Epithelial cell of esophagus (primary cell): Measurements from ENCODE around the gene NDC1.

Source experiments
- DNase-seq: peaks from one replicate; pipeline ENCODE4 v3.0.0; 2010; ENCODE audit warnings: low read depth
- H3K4me3 ChIP-seq: 2 replicates; pipeline ENCODE4 v1.5.1; 2011; ENCODE audit warnings: mild to moderate bottlenecking, low read length, control low read depth
- TF ChIP-seq, protein P1 (sequence below): IDR thresholded peaks from 2 replicates; pipeline ENCODE4 v1.5.1; 2011; ENCODE audit warnings: low read depth, mild to moderate bottlenecking, low read length, control low read depth, inconsistent platforms; ENCODE audit not compliant: insufficient read depth; ENCODE audit errors: missing control alignments

The NDC1 gene

GRCh38 chr1:53736290-53736689 lies 101.8 kb downstream of the NDC1 start:
- TF ChIP-seq, protein P1, sequence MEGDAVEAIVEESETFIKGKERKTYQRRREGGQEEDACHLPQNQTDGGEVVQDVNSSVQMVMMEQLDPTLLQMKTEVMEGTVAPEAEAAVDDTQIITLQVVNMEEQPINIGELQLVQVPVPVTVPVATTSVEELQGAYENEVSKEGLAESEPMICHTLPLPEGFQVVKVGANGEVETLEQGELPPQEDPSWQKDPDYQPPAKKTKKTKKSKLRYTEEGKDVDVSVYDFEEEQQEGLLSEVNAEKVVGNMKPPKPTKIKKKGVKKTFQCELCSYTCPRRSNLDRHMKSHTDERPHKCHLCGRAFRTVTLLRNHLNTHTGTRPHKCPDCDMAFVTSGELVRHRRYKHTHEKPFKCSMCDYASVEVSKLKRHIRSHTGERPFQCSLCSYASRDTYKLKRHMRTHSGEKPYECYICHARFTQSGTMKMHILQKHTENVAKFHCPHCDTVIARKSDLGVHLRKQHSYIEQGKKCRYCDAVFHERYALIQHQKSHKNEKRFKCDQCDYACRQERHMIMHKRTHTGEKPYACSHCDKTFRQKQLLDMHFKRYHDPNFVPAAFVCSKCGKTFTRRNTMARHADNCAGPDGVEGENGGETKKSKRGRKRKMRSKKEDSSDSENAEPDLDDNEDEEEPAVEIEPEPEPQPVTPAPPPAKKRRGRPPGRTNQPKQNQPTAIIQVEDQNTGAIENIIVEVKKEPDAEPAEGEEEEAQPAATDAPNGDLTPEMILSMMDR = no peak
- no peak overlapping the region for H3K4me3 ChIP-seq
- DNase-seq = no peak

GRCh38 chr1:53735681-53736080 lies 102.4 kb downstream of the NDC1 start:
- TF ChIP-seq, protein P1 = no peak
- no peak overlapping the region for H3K4me3 ChIP-seq
- DNase-seq = no peak

DNA sequence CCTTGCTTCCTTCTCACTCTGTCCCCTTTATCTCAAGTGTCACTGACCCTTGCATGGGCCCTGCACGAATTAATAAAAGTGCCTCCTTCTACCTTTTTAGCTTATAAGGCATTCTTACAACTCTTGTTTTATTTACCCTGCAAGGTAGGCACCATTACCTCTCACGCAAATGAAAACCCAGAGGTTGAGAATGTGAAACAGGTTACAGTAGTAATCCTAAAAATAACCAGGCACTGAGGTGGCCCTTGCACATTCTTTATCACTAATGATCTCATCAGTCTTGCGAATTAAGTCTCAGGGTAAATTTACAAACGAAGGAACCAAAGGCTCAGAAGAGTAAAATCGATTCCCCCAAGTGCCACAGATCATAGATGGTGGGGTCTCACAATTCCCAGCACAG lies 102.8 kb downstream of the NDC1 start:
- no peak for DNase-seq
- no peak overlapping the region for H3K4me3 ChIP-seq
- TF ChIP-seq, protein P1 = no peak

DNA sequence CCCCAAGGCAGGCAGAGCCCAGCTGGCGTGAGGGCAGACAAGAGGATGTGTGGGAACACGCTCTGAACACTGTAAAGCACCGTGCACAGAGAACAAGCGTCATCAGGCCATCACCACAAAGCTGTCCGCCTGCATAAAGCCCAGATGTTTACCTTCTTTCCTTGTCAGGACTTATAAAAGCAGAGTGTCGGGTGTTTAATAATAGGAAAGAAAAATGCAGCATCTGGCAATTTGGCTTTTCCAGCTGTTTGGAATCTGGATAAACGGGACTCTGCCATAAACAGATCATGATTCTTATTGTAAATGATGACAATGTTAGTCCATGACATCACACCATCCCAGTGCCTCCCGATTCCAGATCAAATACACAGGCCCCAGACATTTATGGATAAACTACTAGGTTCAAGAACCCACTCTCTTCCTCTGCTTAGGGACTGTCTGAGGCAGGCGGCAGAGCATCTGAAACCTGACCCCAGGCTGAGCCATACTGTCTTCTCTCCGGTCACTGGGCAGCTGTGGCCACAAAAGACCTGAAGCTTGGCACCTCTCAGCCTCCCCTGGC lies 103.4 kb downstream of the NDC1 start:
- no peak overlapping the region for H3K4me3 ChIP-seq
- DNase-seq = peak; percentile 72
- TF ChIP-seq, protein P1 = no peak

- peak; percentile 44 for DNase-seq
- TF ChIP-seq, protein P1 = no peak
- no peak overlapping the region for H3K4me3 ChIP-seq
These were observed 104.0 kb downstream of the NDC1 start for GRCh38 chr1:53733975-53734649.

GRCh38 chr1:53733447-53733931 lies 104.6 kb downstream of the NDC1 start:
- no peak overlapping the region for H3K4me3 ChIP-seq
- TF ChIP-seq, protein P1 = no peak
- no peak for DNase-seq

- TF ChIP-seq, protein P1 = no peak
These were observed 105.2 kb downstream of the NDC1 start for GRCh38 chr1:53732912-53733317.

More at GRCh38 chr1:53732912-53733317, 105.2 kb downstream of the NDC1 start:
- peak; percentile 46 for DNase-seq
- no peak overlapping the region for H3K4me3 ChIP-seq
